ENCODE data around the gene EPHB1.

EPHB1 gene

GRCh38 chr3:134797741-134798451 is 2.8 kb downstream of the EPHB1 start:
- H3K27ac ChIP-seq (replicated peaks; ENCODE audit: low read length) = no peak overlapping the region
- no peak overlapping the region for H3K9ac ChIP-seq (ENCODE audit: low read depth, low read length, poor library complexity)
- peaks cover 3 to 13% of the 10 kb centered on the region in 2 donors for H3K4me1 ChIP-seq (ENCODE audit: control insufficient read depth in 2 of 2, insufficient read depth in 1 of 2, low read depth in 1 of 2, low read length in 2 of 2)
- no peak overlapping the region for H2BK120ac ChIP-seq (ENCODE audit: low read depth, low read length)
- H3K14ac ChIP-seq (ENCODE audit: low read length) = no peak overlapping the region
- no peak overlapping the region for H4K8ac ChIP-seq (ENCODE audit: low read depth, low read length)
- peak overlapping the region; percentile 85 for H2AFZ ChIP-seq (ENCODE audit: low read length)
- no peaks in the 10 kb centered on the region for H3K9me3 ChIP-seq (replicated peaks in 1 of 2; ENCODE audit: control insufficient read depth in 2 of 2, insufficient read depth in 1 of 2, low read depth in 1 of 2, low read length in 2 of 2)
- H3K79me1 ChIP-seq (ENCODE audit: low read depth, low read length) = peaks cover 2% of the 10 kb centered on the region
- no peak overlapping the region for H2BK15ac ChIP-seq (ENCODE audit: low read length)
- H3K4me2 ChIP-seq (ENCODE audit: insufficient read depth, low read length, poor library complexity, severe bottlenecking) = no peak overlapping the region
- H2BK5ac ChIP-seq (ENCODE audit: low read length) = no peak overlapping the region
- WGBS, 2 donors (ENCODE audit: extremely low coverage in 2 of 2, insufficient read length in 2 of 2, insufficient replicate concordance in 1 of 2) = no CpG with 5 or more reads among the region's 13 CpGs
- H3K4me3 ChIP-seq (ENCODE audit: low read length in 2 of 2) = peak overlapping the region in 1 of 2 donors; percentile 45
- H3K23ac ChIP-seq (ENCODE audit: low read depth, low read length, poor library complexity) = no peak overlapping the region
- no peak overlapping the region for H3K4ac ChIP-seq (ENCODE audit: low read length)
- no peak overlapping the region for H4K91ac ChIP-seq (ENCODE audit: low read depth, low read length, poor library complexity)
- no peaks in the 10 kb centered on the region for H3K36me3 ChIP-seq (replicated peaks in 1 of 2; ENCODE audit: control insufficient read depth in 2 of 2, insufficient read depth in 2 of 2, low read length in 2 of 2)
- H3K27me3 ChIP-seq (ENCODE audit: control insufficient read depth in 3 of 3, insufficient read depth in 3 of 3, low read depth in 1 of 3, low read length in 3 of 3) = peaks cover 0 to 45% (median 0%) of the 10 kb centered on the region in 3 experiments
- H3K18ac ChIP-seq (ENCODE audit: low read length) = no peak overlapping the region
- peak overlapping the region; percentile 44 for H2AK5ac ChIP-seq (ENCODE audit: low read depth, low read length)
- H2BK12ac ChIP-seq (ENCODE audit: low read length) = no peak overlapping the region
- DNase-seq (ENCODE audit: low spot score) = no peak

- Histone ChIP-seq H3K79me1 (ENCODE audit: low read depth, low read length) (peaks cover 2% of the 10 kb centered on the region), H2BK15ac (ENCODE audit: low read length) (peak overlapping the region; percentile 77), H2AK5ac (ENCODE audit: low read depth, low read length) (peak overlapping the region; percentile 44), H2BK120ac (ENCODE audit: low read depth, low read length) (no peak overlapping the region), H2BK12ac (ENCODE audit: low read length) (no peak overlapping the region), H2BK5ac (ENCODE audit: low read length) (no peak overlapping the region), H3K18ac (ENCODE audit: low read length) (peak overlapping the region; percentile 41), H3K4me2 (ENCODE audit: insufficient read depth, low read length, poor library complexity, severe bottlenecking) (no peak overlapping the region), H3K27ac (replicated peaks; ENCODE audit: low read length) (no peak overlapping the region), H3K36me3 (replicated peaks in 1 of 2; ENCODE audit: control insufficient read depth in 2 of 2, insufficient read depth in 2 of 2, low read length in 2 of 2) (no peaks in the 10 kb centered on the region), H3K4me1 (ENCODE audit: control insufficient read depth in 2 of 2, insufficient read depth in 1 of 2, low read depth in 1 of 2, low read length in 2 of 2) (peaks cover 3 to 13% of the 10 kb centered on the region in 2 donors), H4K91ac (ENCODE audit: low read depth, low read length, poor library complexity) (no peak overlapping the region), H3K4ac (ENCODE audit: low read length) (no peak overlapping the region), H3K9me3 (replicated peaks in 1 of 2; ENCODE audit: control insufficient read depth in 2 of 2, insufficient read depth in 1 of 2, low read depth in 1 of 2, low read length in 2 of 2) (no peaks in the 10 kb centered on the region), H3K23ac (ENCODE audit: low read depth, low read length, poor library complexity) (no peak overlapping the region), H3K27me3 (ENCODE audit: control insufficient read depth in 3 of 3, insufficient read depth in 3 of 3, low read depth in 1 of 3, low read length in 3 of 3) (peaks cover 0 to 45% (median 0%) of the 10 kb centered on the region in 3 experiments), H3K14ac (ENCODE audit: low read length) (no peak overlapping the region), H3K9ac (ENCODE audit: low read depth, low read length, poor library complexity) (no peak overlapping the region), H4K8ac (ENCODE audit: low read depth, low read length) (no peak overlapping the region), H3K4me3 (ENCODE audit: low read length in 2 of 2) (no peak overlapping the region), H2AFZ (ENCODE audit: low read length) (no peak overlapping the region)
- DNase-seq (ENCODE audit: low spot score) = no peak
- no CpG with 5 or more reads among the region's 9 CpGs for WGBS, 2 donors (ENCODE audit: extremely low coverage in 2 of 2, insufficient read length in 2 of 2, insufficient replicate concordance in 1 of 2)
Observed at GRCh38 chr3:134798681-134799311, 3.7 kb downstream of the EPHB1 start.

GRCh38 chr3:134799393-134799792 is 4.3 kb downstream of the EPHB1 start:
- H2BK5ac ChIP-seq (ENCODE audit: low read length) = no peak overlapping the region
- no peak for DNase-seq (ENCODE audit: low spot score)

GRCh38 chr3:134801204-134801958 is 6.3 kb downstream of the EPHB1 start:
- Histone ChIP-seq H3K9ac (ENCODE audit: low read depth, low read length, poor library complexity) (no peak overlapping the region), H3K4ac (ENCODE audit: low read length) (no peak overlapping the region), H2BK120ac (ENCODE audit: low read depth, low read length) (no peak overlapping the region), H2AFZ (ENCODE audit: low read length) (no peak overlapping the region), H3K27ac (replicated peaks; ENCODE audit: low read length) (no peak overlapping the region), H3K9me3 (replicated peaks in 1 of 2; ENCODE audit: control insufficient read depth in 2 of 2, insufficient read depth in 1 of 2, low read depth in 1 of 2, low read length in 2 of 2) (no peaks in the 10 kb centered on the region), H2BK15ac (ENCODE audit: low read length) (no peak overlapping the region), H4K91ac (ENCODE audit: low read depth, low read length, poor library complexity) (no peak overlapping the region), H3K36me3 (replicated peaks in 1 of 2; ENCODE audit: control insufficient read depth in 2 of 2, insufficient read depth in 2 of 2, low read length in 2 of 2) (no peaks in the 10 kb centered on the region), H2BK12ac (ENCODE audit: low read length) (no peak overlapping the region), H3K4me2 (ENCODE audit: insufficient read depth, low read length, poor library complexity, severe bottlenecking) (no peak overlapping the region), H3K14ac (ENCODE audit: low read length) (no peak overlapping the region), H3K18ac (ENCODE audit: low read length) (no peak overlapping the region), H4K8ac (ENCODE audit: low read depth, low read length) (no peak overlapping the region), H3K4me3 (ENCODE audit: low read length in 2 of 2) (no peak overlapping the region), H2AK5ac (ENCODE audit: low read depth, low read length) (no peak overlapping the region), H3K79me1 (ENCODE audit: low read depth, low read length) (no peaks in the 10 kb centered on the region), H3K27me3 (ENCODE audit: control insufficient read depth in 3 of 3, insufficient read depth in 3 of 3, low read depth in 1 of 3, low read length in 3 of 3) (peaks cover 0 to 31% (median 0%) of the 10 kb centered on the region in 3 experiments), H2BK5ac (ENCODE audit: low read length) (no peak overlapping the region), H3K23ac (ENCODE audit: low read depth, low read length, poor library complexity) (no peak overlapping the region), H3K4me1 (ENCODE audit: control insufficient read depth in 2 of 2, insufficient read depth in 1 of 2, low read depth in 1 of 2, low read length in 2 of 2) (peaks cover 0 to 13% of the 10 kb centered on the region in 2 donors)
- WGBS, 2 donors (ENCODE audit: extremely low coverage in 2 of 2, insufficient read length in 2 of 2, insufficient replicate concordance in 1 of 2) = no CpG with 5 or more reads among the region's 6 CpGs
- no peak for DNase-seq (ENCODE audit: low spot score)

More at GRCh38 chr3:134799393-134799792, 4.3 kb downstream of the EPHB1 start:
- Histone ChIP-seq H4K8ac (ENCODE audit: low read depth, low read length) (no peak overlapping the region), H3K9me3 (replicated peaks in 1 of 2; ENCODE audit: control insufficient read depth in 2 of 2, insufficient read depth in 1 of 2, low read depth in 1 of 2, low read length in 2 of 2) (no peaks in the 10 kb centered on the region), H2AFZ (ENCODE audit: low read length) (no peak overlapping the region), H3K4me1 (ENCODE audit: control insufficient read depth in 2 of 2, insufficient read depth in 1 of 2, low read depth in 1 of 2, low read length in 2 of 2) (peaks cover 3 to 13% of the 10 kb centered on the region in 2 donors), H2AK5ac (ENCODE audit: low read depth, low read length) (no peak overlapping the region), H2BK15ac (ENCODE audit: low read length) (no peak overlapping the region), H3K4me2 (ENCODE audit: insufficient read depth, low read length, poor library complexity, severe bottlenecking) (no peak overlapping the region), H2BK12ac (ENCODE audit: low read length) (no peak overlapping the region), H3K79me1 (ENCODE audit: low read depth, low read length) (peaks cover 2% of the 10 kb centered on the region), H3K36me3 (replicated peaks in 1 of 2; ENCODE audit: control insufficient read depth in 2 of 2, insufficient read depth in 2 of 2, low read length in 2 of 2) (no peaks in the 10 kb centered on the region), H3K23ac (ENCODE audit: low read depth, low read length, poor library complexity) (no peak overlapping the region), H3K27me3 (ENCODE audit: control insufficient read depth in 3 of 3, insufficient read depth in 3 of 3, low read depth in 1 of 3, low read length in 3 of 3) (peaks cover 0 to 45% (median 0%) of the 10 kb centered on the region in 3 experiments), H4K91ac (ENCODE audit: low read depth, low read length, poor library complexity) (no peak overlapping the region), H3K18ac (ENCODE audit: low read length) (no peak overlapping the region), H3K4ac (ENCODE audit: low read length) (no peak overlapping the region), H3K9ac (ENCODE audit: low read depth, low read length, poor library complexity) (no peak overlapping the region), H3K4me3 (ENCODE audit: low read length in 2 of 2) (no peak overlapping the region), H3K27ac (replicated peaks; ENCODE audit: low read length) (no peak overlapping the region), H2BK120ac (ENCODE audit: low read depth, low read length) (no peak overlapping the region), H3K14ac (ENCODE audit: low read length) (no peak overlapping the region)
- no CpG with 5 or more reads among the region's 6 CpGs for WGBS, 2 donors (ENCODE audit: extremely low coverage in 2 of 2, insufficient read length in 2 of 2, insufficient replicate concordance in 1 of 2)
